Neural cell (in vitro differentiated cells): ENCODE measurements around the gene ZNF366. TPM values are rescaled to one million over a fixed set of nuclear protein-coding genes. Genes with fewer than 3 reads are reported as not detected.

ENCODE experiments used
- H2AFZ ChIP-seq: fragments of 200-600, 300-800 bp; sonication (generic), shearing (Covaris generic); 2 replicates; pipeline ENCODE4 v1.6.0; 2014; ENCODE audit warnings: low read depth, mild to moderate bottlenecking, antibody characterized with exemption, low read length, moderate library complexity
- H3F3A ChIP-seq: fragments of 200-600 bp; shearing (Covaris generic); 2 replicates; pipeline ENCODE4 v1.6.1; 2016; ENCODE audit warnings: mild to moderate bottlenecking, moderate library complexity, mixed read lengths, antibody characterized with exemption, low read length; ENCODE audit not compliant: insufficient read depth, poor library complexity, severe bottlenecking
- H3K27ac ChIP-seq: fragments of 200-600, 300-800 bp; sonication (generic), shearing (Covaris generic); 2 replicates; pipeline ENCODE4 v1.5.1; 2014; ENCODE audit warnings: mild to moderate bottlenecking, low read length, moderate library complexity
- H3K27me3 ChIP-seq: fragments of 300-800, 200-600 bp; sonication (generic), shearing (Covaris generic); 2 replicates; pipeline ENCODE4 v1.6.0; 2014; ENCODE audit warnings: mild to moderate bottlenecking, low read depth, low read length, moderate library complexity; ENCODE audit not compliant: insufficient read depth
- H3K36me3 ChIP-seq: fragments of 300-800, 200-600 bp; sonication (generic), shearing (Covaris generic); 2 replicates; pipeline ENCODE4 v1.5.1; 2014; ENCODE audit warnings: mild to moderate bottlenecking, antibody characterized with exemption, low read length, moderate library complexity; ENCODE audit not compliant: insufficient read depth
- H3K4me2 ChIP-seq: fragments of 300-800, 200-600 bp; sonication (generic), shearing (Covaris generic); 2 replicates; pipeline ENCODE4 v1.6.0; 2014; ENCODE audit warnings: mild to moderate bottlenecking, low read length
- H3K4me3 ChIP-seq: fragments of 300-800, 200-600 bp; sonication (generic), shearing (Covaris generic); 2 replicates; pipeline ENCODE4 v1.5.1; 2014; ENCODE audit warnings: mild to moderate bottlenecking, low read length, moderate library complexity
- H3K79me2 ChIP-seq: fragments of 200-600 bp; shearing (Covaris generic); replicated peaks from 2 replicates; pipeline ENCODE4 v1.6.0; 2014; ENCODE audit warnings: mild to moderate bottlenecking, low read length, moderate library complexity; ENCODE audit not compliant: insufficient read depth
- H3K9ac ChIP-seq: fragments of 300-800, 200-600 bp; sonication (generic), shearing (Covaris generic); 2 replicates; pipeline ENCODE4 v1.6.1; 2016; ENCODE audit warnings: mild to moderate bottlenecking, low read length, mixed read lengths
- H3K9me2 ChIP-seq: fragments of 200-600 bp; shearing (Covaris generic); 2 replicates; pipeline ENCODE4 v1.6.1; 2016; ENCODE audit warnings: mild to moderate bottlenecking, low read length, mixed read lengths; ENCODE audit not compliant: insufficient read depth
- H3K9me3 ChIP-seq: fragments of 200-600, 300-800 bp; sonication (generic), shearing (Covaris generic); 2 replicates; pipeline ENCODE4 v1.6.1; 2016; ENCODE audit warnings: mild to moderate bottlenecking, mixed run types, low read length, moderate library complexity, mixed read lengths
- H4K20me1 ChIP-seq: fragments of 200-600 bp; shearing (Covaris generic); 2 replicates; pipeline ENCODE4 v1.6.1; 2016; ENCODE audit warnings: mild to moderate bottlenecking, mixed run types; ENCODE audit not compliant: insufficient read depth
- CTCF ChIP-seq: fragments of 450-650 bp; IDR thresholded peaks from 2 replicates; pipeline ENCODE4 v1.5.1; 2014; ENCODE audit warnings: antibody characterized with exemption, mild to moderate bottlenecking, moderate library complexity; ENCODE audit not compliant: poor library complexity, severe bottlenecking
- EP300 ChIP-seq: fragments of 450-650 bp; conservative IDR thresholded peaks from 2 replicates; pipeline ENCODE4 v1.6.1; 2014; ENCODE audit warnings: antibody characterized with exemption, mild to moderate bottlenecking, moderate library complexity; ENCODE audit not compliant: poor library complexity, severe bottlenecking
- EZH2 ChIP-seq: fragments of 200-600, 300-800 bp; shearing (Covaris generic), sonication (generic); IDR thresholded peaks from 2 replicates; pipeline ENCODE4 v1.6.1; 2014; ENCODE audit warnings: antibody characterized with exemption, low read length, borderline replicate concordance, mild to moderate bottlenecking; ENCODE audit not compliant: insufficient read depth, poor library complexity, severe bottlenecking
- MXI1 ChIP-seq: fragments of 450-650 bp; conservative IDR thresholded peaks from 2 replicates; pipeline ENCODE4 v1.6.1; 2014; ENCODE audit warnings: antibody characterized with exemption, mild to moderate bottlenecking; ENCODE audit not compliant: poor library complexity, severe bottlenecking
- POLR2AphosphoS5 ChIP-seq: IDR thresholded peaks from 2 replicates; pipeline ENCODE4 v1.6.1; 2012
- REST ChIP-seq: IDR thresholded peaks from 2 replicates; pipeline ENCODE4 v1.6.1; 2012; ENCODE audit warnings: borderline replicate concordance
- SMC3 ChIP-seq: fragments of 450-650 bp; conservative IDR thresholded peaks from 2 replicates; pipeline ENCODE4 v1.6.1; 2014; ENCODE audit warnings: antibody characterized with exemption, mild to moderate bottlenecking, moderate library complexity; ENCODE audit not compliant: poor library complexity
- TAF1 ChIP-seq: IDR thresholded peaks from 2 replicates; pipeline ENCODE4 v1.6.1; 2012; ENCODE audit warnings: low read depth
- polyA plus RNA-seq: library from polyadenylated mRNA; depleted of rRNA; stranded (reverse); fragments of >200 nt; gene quantifications from 2 replicates; pipeline ENCODE4 v1.2.3, GENCODE V29; 2014

ZNF366 gene
- polyA plus RNA-seq, 1 donor from 2014 or later, result not detected

GRCh38 chr5:72441862-72442540 is 65.2 kb downstream of the ZNF366 start:
- no peak overlapping the region for H3K9ac ChIP-seq
- no peaks in the 10 kb centered on the region for H3K9me2 ChIP-seq
- no peaks in the 10 kb centered on the region for H4K20me1 ChIP-seq
- no peak overlapping the region for H3K4me3 ChIP-seq
- H2AFZ ChIP-seq, result no peak overlapping the region
- H3K27me3 ChIP-seq, result no peaks in the 10 kb centered on the region
- no peak overlapping the region for H3K27ac ChIP-seq
- no peak for TF ChIP-seq MXI1
- TF ChIP-seq SMC3, result no peak
- TF ChIP-seq POLR2AphosphoS5, result no peak
- no peak for TF ChIP-seq TAF1
- no peaks in the 10 kb centered on the region for H3K79me2 ChIP-seq
- no peaks in the 10 kb centered on the region for H3K36me3 ChIP-seq
- H3F3A ChIP-seq, result no peaks in the 10 kb centered on the region
- H3K9me3 ChIP-seq, result no peaks in the 10 kb centered on the region
- no peak overlapping the region for H3K4me2 ChIP-seq

GRCh38 chr5:72441094-72441723 is 66.0 kb downstream of the ZNF366 start:
- no peak overlapping the region for H2AFZ ChIP-seq
- no peak overlapping the region for H3K27ac ChIP-seq
- no peak overlapping the region for H3K4me3 ChIP-seq
- H3K27me3 ChIP-seq, result no peaks in the 10 kb centered on the region
- no peaks in the 10 kb centered on the region for H3F3A ChIP-seq
- no peak overlapping the region for H3K4me2 ChIP-seq
- H4K20me1 ChIP-seq, result no peaks in the 10 kb centered on the region
- H3K9me3 ChIP-seq, result no peaks in the 10 kb centered on the region
- H3K36me3 ChIP-seq, result no peaks in the 10 kb centered on the region
- H3K79me2 ChIP-seq, result no peaks in the 10 kb centered on the region
- TF ChIP-seq EZH2 (no peak), EP300 (no peak), MXI1 (no peak), TAF1 (no peak), REST (no peak), CTCF (no peak)
- H3K9ac ChIP-seq, result no peak overlapping the region
- no peaks in the 10 kb centered on the region for H3K9me2 ChIP-seq
